SU-DHL-6 (cell line): Measurements from ENCODE around the gene WWOX.

Experiments
- H2AFZ ChIP-seq: fragments of 200-600 bp; sonication (generic); 2 replicates; pipeline ENCODE4 v1.6.1; 2014; ENCODE audit warnings: low read depth, mild to moderate bottlenecking, moderate library complexity, mixed read lengths, antibody characterized with exemption, low read length; ENCODE audit not compliant: severe bottlenecking
- H3F3A ChIP-seq: fragments of 200-600 bp; shearing (Covaris generic); 2 replicates; pipeline ENCODE4 v1.6.0; 2016; ENCODE audit warnings: antibody characterized with exemption, mild to moderate bottlenecking; ENCODE audit not compliant: insufficient read depth
- H3K27ac ChIP-seq: fragments of 200-600 bp; sonication (generic); 2 replicates; pipeline ENCODE4 v1.5.1; 2016; ENCODE audit warnings: low read depth, mild to moderate bottlenecking, low read length, moderate library complexity, mixed read lengths
- H3K27me3 ChIP-seq: fragments of 200-600 bp; sonication (generic), shearing (Covaris generic); 2 replicates; pipeline ENCODE4 v1.6.0; 2014; ENCODE audit warnings: mild to moderate bottlenecking, low read length
- H3K36me3 ChIP-seq: fragments of 200-600 bp; sonication (generic); 2 replicates; pipeline ENCODE4 v1.6.1; 2014; ENCODE audit warnings: mild to moderate bottlenecking, low read length, mixed read lengths
- H3K4me2 ChIP-seq: fragments of 300-600, 200-600 bp; shearing (Covaris generic), sonication (generic); 2 replicates; pipeline ENCODE4 v1.6.0; 2014; ENCODE audit warnings: low read length, low read depth, mild to moderate bottlenecking; ENCODE audit not compliant: poor library complexity, severe bottlenecking
- H3K4me3 ChIP-seq: fragments of 200-600 bp; sonication (generic); 2 replicates; pipeline ENCODE4 v1.5.1; 2014; ENCODE audit warnings: antibody characterized with exemption, low read length, mild to moderate bottlenecking, mixed read lengths; ENCODE audit not compliant: insufficient read depth, poor library complexity, severe bottlenecking
- H3K79me2 ChIP-seq: fragments of 200-600 bp; sonication (generic); 2 replicates; pipeline ENCODE4 v1.6.1; 2014; ENCODE audit warnings: mild to moderate bottlenecking, low read length, moderate library complexity; ENCODE audit not compliant: insufficient read depth
- H3K9ac ChIP-seq: fragments of 200-600 bp; sonication (generic); 2 replicates; pipeline ENCODE4 v1.7.0; 2014; ENCODE audit warnings: mild to moderate bottlenecking, low read length
- H3K9me2 ChIP-seq: fragments of 200-600 bp; sonication (generic); replicated peaks from 2 replicates; pipeline ENCODE4 v1.6.1; 2014; ENCODE audit warnings: low read length; ENCODE audit not compliant: insufficient read depth
- H3K9me3 ChIP-seq: fragments of 200-600 bp; sonication (generic); 2 replicates; pipeline ENCODE4 v1.6.1; 2014; ENCODE audit warnings: low read length, mixed read lengths; ENCODE audit not compliant: insufficient read depth
- H4K20me1 ChIP-seq: fragments of 200-600 bp; sonication (generic); 2 replicates; pipeline ENCODE4 v1.6.1; 2014; ENCODE audit warnings: low read depth, mild to moderate bottlenecking, antibody characterized with exemption, low read length, moderate library complexity, mixed read lengths
- EZH2phosphoT487 ChIP-seq: fragments of 200-600 bp; sonication (generic), shearing (Covaris generic); conservative IDR thresholded peaks from 2 replicates; pipeline ENCODE4 v1.6.1; 2018; ENCODE audit warnings: mild to moderate bottlenecking, antibody characterized with exemption, low read length, moderate library complexity, mixed read lengths
- TF ChIP-seq, protein P1 (sequence below): fragments of 200-600 bp; sonication (generic); IDR thresholded peaks from one replicate; pipeline ENCODE4 v1.5.1; 2017; ENCODE audit warnings: antibody characterized with exemption, mild to moderate bottlenecking, low read length, moderate library complexity; ENCODE audit not compliant: insufficient read depth, poor library complexity, severe bottlenecking

WWOX gene

DNA sequence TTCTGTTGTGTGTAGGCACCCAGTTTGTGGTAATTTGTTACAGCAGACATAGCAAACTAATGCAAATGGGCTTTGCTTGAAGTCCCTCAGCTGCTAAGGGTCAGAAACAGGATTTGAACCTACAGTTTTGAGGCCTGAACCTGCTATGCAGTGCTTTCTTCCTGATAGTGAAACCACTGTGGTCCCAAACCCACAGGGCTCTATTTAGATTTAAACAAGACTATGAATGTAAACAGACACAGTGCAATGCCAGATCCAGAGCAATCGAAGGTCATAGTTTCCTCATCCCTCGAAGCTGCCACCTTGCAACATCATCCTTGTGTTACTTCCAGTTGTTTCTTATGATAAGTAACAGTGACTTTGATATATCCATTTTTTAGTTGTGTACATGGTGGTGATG is 630.2 kb downstream of the WWOX start:
- TF ChIP-seq EZH2phosphoT487 = no peak
- TF ChIP-seq, protein P1, sequence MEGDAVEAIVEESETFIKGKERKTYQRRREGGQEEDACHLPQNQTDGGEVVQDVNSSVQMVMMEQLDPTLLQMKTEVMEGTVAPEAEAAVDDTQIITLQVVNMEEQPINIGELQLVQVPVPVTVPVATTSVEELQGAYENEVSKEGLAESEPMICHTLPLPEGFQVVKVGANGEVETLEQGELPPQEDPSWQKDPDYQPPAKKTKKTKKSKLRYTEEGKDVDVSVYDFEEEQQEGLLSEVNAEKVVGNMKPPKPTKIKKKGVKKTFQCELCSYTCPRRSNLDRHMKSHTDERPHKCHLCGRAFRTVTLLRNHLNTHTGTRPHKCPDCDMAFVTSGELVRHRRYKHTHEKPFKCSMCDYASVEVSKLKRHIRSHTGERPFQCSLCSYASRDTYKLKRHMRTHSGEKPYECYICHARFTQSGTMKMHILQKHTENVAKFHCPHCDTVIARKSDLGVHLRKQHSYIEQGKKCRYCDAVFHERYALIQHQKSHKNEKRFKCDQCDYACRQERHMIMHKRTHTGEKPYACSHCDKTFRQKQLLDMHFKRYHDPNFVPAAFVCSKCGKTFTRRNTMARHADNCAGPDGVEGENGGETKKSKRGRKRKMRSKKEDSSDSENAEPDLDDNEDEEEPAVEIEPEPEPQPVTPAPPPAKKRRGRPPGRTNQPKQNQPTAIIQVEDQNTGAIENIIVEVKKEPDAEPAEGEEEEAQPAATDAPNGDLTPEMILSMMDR = no peak
- Histone ChIP-seq H3K9ac (no peak overlapping the region), H3K4me3 (no peak overlapping the region), H4K20me1 (no peaks in the 10 kb centered on the region), H3K9me2 (no peaks in the 10 kb centered on the region), H3K36me3 (no peaks in the 10 kb centered on the region), H3K79me2 (no peaks in the 10 kb centered on the region), H3K9me3 (no peaks in the 10 kb centered on the region), H3K4me2 (no peak overlapping the region), H3K27ac (no peak overlapping the region), H2AFZ (no peak overlapping the region), H3K27me3 (no peaks in the 10 kb centered on the region), H3F3A (no peaks in the 10 kb centered on the region)

DNA sequence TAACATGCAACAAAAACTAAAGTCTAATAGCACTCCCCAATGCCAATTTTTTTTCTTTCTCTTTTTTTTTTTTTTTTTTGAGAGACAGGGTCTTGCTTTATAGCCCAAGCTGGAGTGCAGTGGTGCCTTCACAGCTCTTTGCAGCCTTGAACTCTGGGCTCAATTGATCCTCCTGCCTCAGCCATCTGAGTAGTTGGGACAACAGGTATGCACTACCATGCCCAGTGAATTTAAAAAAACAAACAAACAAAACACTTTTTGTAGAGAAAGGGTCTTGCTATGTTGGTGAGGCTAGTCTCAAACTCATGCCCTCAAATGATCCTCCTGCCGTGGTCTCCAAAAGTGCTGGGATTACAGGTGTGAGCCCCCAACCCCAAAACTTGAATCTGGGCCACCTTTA is 632.3 kb downstream of the WWOX start:
- Histone ChIP-seq H3K27me3 (no peaks in the 10 kb centered on the region), H3F3A (no peaks in the 10 kb centered on the region), H3K9ac (no peak overlapping the region), H4K20me1 (no peaks in the 10 kb centered on the region), H3K27ac (no peak overlapping the region), H3K79me2 (no peaks in the 10 kb centered on the region), H3K9me2 (no peaks in the 10 kb centered on the region), H3K9me3 (no peaks in the 10 kb centered on the region), H3K4me3 (no peak overlapping the region), H3K36me3 (no peaks in the 10 kb centered on the region), H3K4me2 (no peak overlapping the region), H2AFZ (no peak overlapping the region)
- TF ChIP-seq EZH2phosphoT487 = no peak
- TF ChIP-seq, protein P1 = no peak

- no peaks in the 10 kb centered on the region for H3K9me3 ChIP-seq
- H4K20me1 ChIP-seq = no peaks in the 10 kb centered on the region
- H3K36me3 ChIP-seq = no peaks in the 10 kb centered on the region
- no peaks in the 10 kb centered on the region for H3K9me2 ChIP-seq
- H2AFZ ChIP-seq = no peak overlapping the region
- H3K27me3 ChIP-seq = no peaks in the 10 kb centered on the region
- H3K27ac ChIP-seq = no peak overlapping the region
- no peak overlapping the region for H3K4me3 ChIP-seq
- H3K9ac ChIP-seq = no peak overlapping the region
- no peaks in the 10 kb centered on the region for H3K79me2 ChIP-seq
- H3F3A ChIP-seq = no peaks in the 10 kb centered on the region
- no peak overlapping the region for H3K4me2 ChIP-seq
- TF ChIP-seq, protein P1 = no peak
- TF ChIP-seq EZH2phosphoT487 = no peak
These were observed 633.2 kb downstream of the WWOX start for GRCh38 chr16:78732696-78733095.
